Esophagus mucosa (tissue), 1 donor: Measurements from ENCODE around the gene BCL11B. TPM values are rescaled to one million over a fixed set of nuclear protein-coding genes. Genes with fewer than 3 reads are reported as not detected.

Experiments used
- ATAC-seq: fragments of 200-7000 bp; cut with Tn5 transposase; one replicate; pipeline ENCODE4 v1.9.1; 2020
- total RNA-seq: library from RNA; stranded (reverse); gene quantifications from one replicate; pipeline ENCODE4 v1.2.4, GENCODE V29; 2023
- donor health status: DM: yes; HTN: yes; CAD: no.

Gene BCL11B
- total RNA-seq, 1 donor from 2014 or later = 10.6 TPM

- ATAC-seq = no peak
These were observed 139.0 kb downstream of the BCL11B start for GRCh38 chr14:99132821-99133635.

GRCh38 chr14:99131632-99132271 is 140.2 kb downstream of the BCL11B start:
- ATAC-seq = no peak

- ATAC-seq = no peak
These were observed 142.0 kb downstream of the BCL11B start for GRCh38 chr14:99129998-99130397.

- ATAC-seq = no peak
These were observed 142.7 kb downstream of the BCL11B start for GRCh38 chr14:99129211-99129696.

GRCh38 chr14:99128185-99128584 is 143.8 kb downstream of the BCL11B start:
- ATAC-seq = no peak

GRCh38 chr14:99127651-99128167 is 144.3 kb downstream of the BCL11B start:
- peak; percentile 74 for ATAC-seq

GRCh38 chr14:99125616-99126431 is 146.2 kb downstream of the BCL11B start:
- ATAC-seq = no peak

GRCh38 chr14:99125113-99125512 is 146.9 kb downstream of the BCL11B start:
- no peak for ATAC-seq

- no peak for ATAC-seq
These were observed 147.4 kb downstream of the BCL11B start for GRCh38 chr14:99124482-99125105.

- no peak for ATAC-seq
These were observed 148.7 kb downstream of the BCL11B start for GRCh38 chr14:99123208-99123870.

GRCh38 chr14:99122521-99123125 is 149.4 kb downstream of the BCL11B start:
- no peak for ATAC-seq

GRCh38 chr14:99121319-99121875 is 150.6 kb downstream of the BCL11B start:
- no peak for ATAC-seq

GRCh38 chr14:99120526-99121318 is 151.3 kb downstream of the BCL11B start:
- ATAC-seq = no peak

GRCh38 chr14:99119554-99120525 is 152.2 kb downstream of the BCL11B start:
- ATAC-seq = no peak
